Stimulated activated CD4-positive, alpha-beta T cell treated with anti-CD3 and anti-CD28 coated beads, Interleukin-4, amount 100 ng/mL, for 48 hours (primary cell): ENCODE data around the gene BCL2.

Source experiments
- DNase-seq, 2 donors: peaks; one replicate each; pipeline ENCODE4 v3.0.0-alpha.2; 2020; ENCODE audit warnings: low read depth in 2 of 2

BCL2 gene

GRCh38 chr18:63181706-63182309 is 137.8 kb downstream of the BCL2 start:
- DNase-seq = no peak

GRCh38 chr18:63180971-63181376 is 138.6 kb downstream of the BCL2 start:
- no peak for DNase-seq

GRCh38 chr18:63180321-63180720 is 139.2 kb downstream of the BCL2 start:
- no peak for DNase-seq

GRCh38 chr18:63179422-63179821 is 140.1 kb downstream of the BCL2 start:
- no peak for DNase-seq

- DNase-seq = no peak
These were observed 140.6 kb downstream of the BCL2 start for GRCh38 chr18:63178971-63179370.

- no peak for DNase-seq
These were observed 141.4 kb downstream of the BCL2 start for GRCh38 chr18:63177919-63178821.

GRCh38 chr18:63177259-63177658 is 142.3 kb downstream of the BCL2 start:
- no peak for DNase-seq

GRCh38 chr18:63175264-63175663 is 144.3 kb downstream of the BCL2 start:
- DNase-seq = no peak

GRCh38 chr18:63173983-63174382 is 145.6 kb downstream of the BCL2 start:
- DNase-seq = no peak

- no peak for DNase-seq
These were observed 149.7 kb downstream of the BCL2 start for GRCh38 chr18:63169853-63170252.

- DNase-seq = no peak
These were observed 151.3 kb downstream of the BCL2 start for GRCh38 chr18:63168287-63168686.

GRCh38 chr18:63166142-63166541 is 153.4 kb downstream of the BCL2 start:
- no peak for DNase-seq

GRCh38 chr18:63164396-63164795 is 155.2 kb downstream of the BCL2 start:
- no peak for DNase-seq

- peak in 1 of 2 donors; percentile 25 for DNase-seq
These were observed 157.1 kb downstream of the BCL2 start for GRCh38 chr18:63162271-63163014.

- DNase-seq = peak; percentile 58 to 76
These were observed 157.8 kb downstream of the BCL2 start for GRCh38 chr18:63161761-63162195.

- DNase-seq = peak in 1 of 2 donors; percentile 35
These were observed 158.4 kb downstream of the BCL2 start for GRCh38 chr18:63161032-63161760.

- no peak for DNase-seq
These were observed 159.2 kb downstream of the BCL2 start for GRCh38 chr18:63160172-63160995.

- peak in 1 of 2 donors; percentile 56 for DNase-seq
These were observed 160.0 kb downstream of the BCL2 start for GRCh38 chr18:63159590-63159989.

GRCh38 chr18:63158676-63159291 is 160.8 kb downstream of the BCL2 start:
- DNase-seq = peak in 1 of 2 donors; percentile 37

GRCh38 chr18:63158012-63158631 is 161.4 kb downstream of the BCL2 start:
- no peak for DNase-seq
